ENCODE measurements around the gene ROBO3.

GRCh38 chr11:124830749-124831148, 34.5 kb upstream of the ROBO3 start:
- TF ChIP-seq CTCF (IDR thresholded peaks at IDR 0.05; ENCODE audit: borderline replicate concordance, extremely low read depth, low read length, poor library complexity, severe bottlenecking) (no peak), EZH2 (IDR thresholded peaks at IDR 0.05; ENCODE audit: borderline replicate concordance, low read depth, low read length, severe bottlenecking) (no peak)

All from DND-41 (cell line).